WTC11 (cell line): ENCODE measurements around the gene CCNG2. TPM values are rescaled to one million over a fixed set of nuclear protein-coding genes. Genes with fewer than 3 reads are reported as not detected.

Experiments used
- ATAC-seq: fragments of 200-7000 bp; cut with Tn5 transposase; 2 replicates; pipeline ENCODE4 v1.10.0; 2021; ENCODE audit warnings: mild to moderate bottlenecking, moderate library complexity
- CTCF ChIA-PET: fragments of 300-600 bp; sonication (Branson Sonifier 250); formaldehyde crosslinking; loops from one replicate; lab custom pipeline; 2021; ENCODE audit warnings: antibody characterized with exemption; lab: Charles Lee
- POLR2A ChIA-PET: fragments of 350-600 bp; sonication (Branson Sonifier 250); formaldehyde crosslinking; loops from one replicate; lab custom pipeline; 2021; ENCODE audit warnings: antibody characterized with exemption; lab: Charles Lee
- DNase-seq: peaks from one replicate; pipeline ENCODE4 v3.0.0; 2021; ENCODE audit warnings: low spot score
- H3K27ac Mint-ChIP-seq: 2 replicates; pipeline ENCODE4 v1.8.0; 2021; ENCODE audit warnings: mixed read lengths
- H3K27me3 Mint-ChIP-seq: 2 replicates; pipeline ENCODE4 v1.8.0; 2021; ENCODE audit warnings: low read depth, mild to moderate bottlenecking, moderate library complexity, mixed read lengths
- H3K36me3 Mint-ChIP-seq: 2 replicates; pipeline ENCODE4 v1.8.0; 2021; ENCODE audit warnings: mixed read lengths
- H3K4me1 Mint-ChIP-seq: 2 replicates; pipeline ENCODE4 v1.8.0; 2022; ENCODE audit warnings: mixed read lengths
- H3K4me3 Mint-ChIP-seq: 2 replicates; pipeline ENCODE4 v1.8.0; 2021; ENCODE audit warnings: mild to moderate bottlenecking, moderate library complexity, mixed read lengths
- H3K9me3 Mint-ChIP-seq: 2 replicates; pipeline ENCODE4 v1.8.0; 2021; ENCODE audit warnings: mixed read lengths
- FOXK1 ChIP-seq: sonication (generic); formaldehyde crosslinking; IDR thresholded peaks from 2 replicates; pipeline ENCODE4 v1.8.0; 2022; ENCODE audit warnings: mild to moderate bottlenecking, moderate library complexity, missing genetic modification reagents
- JUN ChIP-seq: sonication (generic); formaldehyde crosslinking; IDR thresholded peaks from 2 replicates; pipeline ENCODE4 v1.8.0; 2023; ENCODE audit warnings: mild to moderate bottlenecking, missing genetic modification reagents
- NR1H2 ChIP-seq: sonication (generic); formaldehyde crosslinking; IDR thresholded peaks from 2 replicates; pipeline ENCODE4 v1.9.0; 2021; ENCODE audit warnings: mild to moderate bottlenecking, moderate library complexity, missing genetic modification reagents
- NR3C1 ChIP-seq: sonication (generic); formaldehyde crosslinking; conservative IDR thresholded peaks from 2 replicates; pipeline ENCODE4 v1.8.1; 2023; ENCODE audit warnings: low read depth, mild to moderate bottlenecking, missing genetic modification reagents
- OVOL2 ChIP-seq: fragments of 250-450 bp; sonication (Bioruptor Pico); IDR thresholded peaks from 2 replicates; pipeline ENCODE4 v1.9.0; 2021; ENCODE audit warnings: mild to moderate bottlenecking, borderline replicate concordance
- SOX15 ChIP-seq: fragments of 250-450 bp; sonication (Bioruptor Pico); IDR thresholded peaks from 2 replicates; pipeline ENCODE4 v1.9.0; 2021; ENCODE audit warnings: mild to moderate bottlenecking
- SP1 ChIP-seq: sonication (generic); formaldehyde crosslinking; conservative IDR thresholded peaks from 2 replicates; pipeline ENCODE4 v1.8.1; 2022; ENCODE audit warnings: missing genetic modification reagents
- TCF7 ChIP-seq: sonication (generic); formaldehyde crosslinking; IDR thresholded peaks from 2 replicates; pipeline ENCODE4 v1.8.0; 2022; ENCODE audit warnings: mild to moderate bottlenecking, low read depth, missing genetic modification reagents, moderate library complexity
- TP53 ChIP-seq: sonication (generic); formaldehyde crosslinking; IDR thresholded peaks from 2 replicates; pipeline ENCODE4 v1.8.1; 2023; ENCODE audit warnings: mild to moderate bottlenecking, missing genetic modification reagents
- ZNF138 ChIP-seq: sonication (generic); formaldehyde crosslinking; conservative IDR thresholded peaks from 2 replicates; pipeline ENCODE4 v1.8.1; 2022; ENCODE audit warnings: mild to moderate bottlenecking, moderate library complexity, missing genetic modification reagents
- ZNF317 ChIP-seq: sonication (generic); formaldehyde crosslinking; IDR thresholded peaks from 2 replicates; pipeline ENCODE4 v1.8.1; 2023; ENCODE audit warnings: low read depth, mild to moderate bottlenecking, moderate library complexity, missing genetic modification reagents, borderline replicate concordance
- ZNF396 ChIP-seq: fragments of 250-450 bp; sonication (Bioruptor Pico); IDR thresholded peaks from 2 replicates; pipeline ENCODE4 v1.8.0; 2021; ENCODE audit warnings: mild to moderate bottlenecking, moderate library complexity, borderline replicate concordance
- total RNA-seq: library from RNA; stranded (reverse); gene quantifications from 3 replicates; pipeline ENCODE4 v1.2.3, GENCODE V29; 2021
- TF ChIP-seq, protein P1 (sequence below): sonication (generic); formaldehyde crosslinking; IDR thresholded peaks from 2 replicates; pipeline ENCODE4 v1.8.1; 2022; ENCODE audit warnings: mild to moderate bottlenecking, moderate library complexity, missing genetic modification reagents
- TF ChIP-seq, protein P2 (sequence below): sonication (generic); formaldehyde crosslinking; IDR thresholded peaks from 2 replicates; pipeline ENCODE4 v1.8.0; 2022; ENCODE audit warnings: mild to moderate bottlenecking, missing genetic modification reagents
- TF ChIP-seq, protein P3 (sequence below): sonication (generic); formaldehyde crosslinking; IDR thresholded peaks from 2 replicates; pipeline ENCODE4 v1.8.1; 2022; ENCODE audit warnings: missing genetic modification reagents, borderline replicate concordance
- TF ChIP-seq, protein P4 (sequence below): fragments of 250-450 bp; sonication (Bioruptor Pico); IDR thresholded peaks from 2 replicates; pipeline ENCODE4 v1.9.0; 2021; ENCODE audit warnings: moderate library complexity, mild to moderate bottlenecking, inconsistent platforms, borderline replicate concordance
- TF ChIP-seq, protein P5 (sequence below): fragments of 250-450 bp; sonication (Bioruptor Pico); IDR thresholded peaks from 2 replicates; pipeline ENCODE4 v1.8.0; 2021; ENCODE audit warnings: mild to moderate bottlenecking
- TF ChIP-seq, protein P6 (sequence below): sonication (generic); formaldehyde crosslinking; IDR thresholded peaks from 2 replicates; pipeline ENCODE4 v1.8.1; 2022; ENCODE audit warnings: mild to moderate bottlenecking, missing genetic modification reagents, moderate library complexity, borderline replicate concordance
- TF ChIP-seq, protein P7 (sequence below): sonication (generic); formaldehyde crosslinking; IDR thresholded peaks from 2 replicates; pipeline ENCODE4 v1.8.0; 2022; ENCODE audit warnings: mild to moderate bottlenecking, missing genetic modification reagents
- TF ChIP-seq, protein P8 (sequence below): fragments of 250-450 bp; sonication (Bioruptor Pico); IDR thresholded peaks from 2 replicates; pipeline ENCODE4 v1.9.0; 2021; ENCODE audit warnings: mild to moderate bottlenecking

CCNG2 gene
- total RNA-seq, 1 experiment from 2014 or later: 18.9 TPM

DNA sequence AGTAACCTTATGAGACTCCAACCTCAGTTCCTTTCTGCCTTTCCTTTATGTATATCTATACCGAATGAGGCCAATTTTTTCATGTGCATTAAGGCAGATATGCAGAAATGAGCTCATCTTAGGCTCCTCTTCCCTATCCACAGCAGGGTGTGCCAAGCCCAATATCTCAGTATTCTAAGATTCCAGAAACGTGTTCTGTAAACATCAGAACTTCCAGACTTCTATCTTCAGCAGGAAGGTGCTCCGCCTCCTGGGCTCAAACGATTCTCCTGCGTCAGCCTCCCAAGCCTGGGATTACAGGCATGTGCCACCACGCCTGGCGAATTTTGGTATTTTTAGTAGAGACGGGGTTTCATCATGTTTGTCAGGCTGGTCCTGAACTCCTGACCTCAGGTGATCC, 31.0 kb upstream of the CCNG2 start:
- Mint-ChIP-seq H3K27ac (no peak overlapping the region), H3K27me3 (peaks cover 3% of the 10 kb centered on the region), H3K9me3 (peaks cover 16% of the 10 kb centered on the region), H3K4me3 (no peak overlapping the region), H3K36me3 (no peaks in the 10 kb centered on the region), H3K4me1 (peaks cover 38% of the 10 kb centered on the region)
- DNase-seq (no peak), ATAC-seq (no peak)
- no peak for TF ChIP-seq OVOL2
- TF ChIP-seq, protein P1, sequence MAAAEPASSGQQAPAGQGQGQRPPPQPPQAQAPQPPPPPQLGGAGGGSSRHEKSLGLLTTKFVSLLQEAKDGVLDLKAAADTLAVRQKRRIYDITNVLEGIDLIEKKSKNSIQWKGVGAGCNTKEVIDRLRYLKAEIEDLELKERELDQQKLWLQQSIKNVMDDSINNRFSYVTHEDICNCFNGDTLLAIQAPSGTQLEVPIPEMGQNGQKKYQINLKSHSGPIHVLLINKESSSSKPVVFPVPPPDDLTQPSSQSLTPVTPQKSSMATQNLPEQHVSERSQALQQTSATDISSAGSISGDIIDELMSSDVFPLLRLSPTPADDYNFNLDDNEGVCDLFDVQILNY: no peak
- TF ChIP-seq FOXK1 (CRISPR knock-in tag): no peak
- no peak for TF ChIP-seq SOX15 (CRISPR knock-in tag)
- no peak for TF ChIP-seq ZNF317
- TF ChIP-seq TP53 (CRISPR knock-in tag): no peak
- TF ChIP-seq JUN (CRISPR knock-in tag): no peak
- TF ChIP-seq, protein P2, sequence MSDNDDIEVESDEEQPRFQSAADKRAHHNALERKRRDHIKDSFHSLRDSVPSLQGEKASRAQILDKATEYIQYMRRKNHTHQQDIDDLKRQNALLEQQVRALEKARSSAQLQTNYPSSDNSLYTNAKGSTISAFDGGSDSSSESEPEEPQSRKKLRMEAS (CRISPR knock-in tag): no peak
- no peak for TF ChIP-seq SP1
- TF ChIP-seq ZNF138 (CRISPR knock-in tag): no peak
- TF ChIP-seq, protein P3, sequence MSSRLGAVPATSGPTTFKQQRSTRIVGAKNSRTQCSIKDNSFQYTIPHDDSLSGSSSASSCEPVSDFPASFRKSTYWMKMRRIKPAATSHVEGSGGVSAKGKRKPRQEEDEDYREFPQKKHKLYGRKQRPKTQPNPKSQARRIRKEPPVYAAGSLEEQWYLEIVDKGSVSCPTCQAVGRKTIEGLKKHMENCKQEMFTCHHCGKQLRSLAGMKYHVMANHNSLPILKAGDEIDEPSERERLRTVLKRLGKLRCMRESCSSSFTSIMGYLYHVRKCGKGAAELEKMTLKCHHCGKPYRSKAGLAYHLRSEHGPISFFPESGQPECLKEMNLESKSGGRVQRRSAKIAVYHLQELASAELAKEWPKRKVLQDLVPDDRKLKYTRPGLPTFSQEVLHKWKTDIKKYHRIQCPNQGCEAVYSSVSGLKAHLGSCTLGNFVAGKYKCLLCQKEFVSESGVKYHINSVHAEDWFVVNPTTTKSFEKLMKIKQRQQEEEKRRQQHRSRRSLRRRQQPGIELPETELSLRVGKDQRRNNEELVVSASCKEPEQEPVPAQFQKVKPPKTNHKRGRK: no peak
- no peak for TF ChIP-seq ZNF396
- TF ChIP-seq, protein P4, sequence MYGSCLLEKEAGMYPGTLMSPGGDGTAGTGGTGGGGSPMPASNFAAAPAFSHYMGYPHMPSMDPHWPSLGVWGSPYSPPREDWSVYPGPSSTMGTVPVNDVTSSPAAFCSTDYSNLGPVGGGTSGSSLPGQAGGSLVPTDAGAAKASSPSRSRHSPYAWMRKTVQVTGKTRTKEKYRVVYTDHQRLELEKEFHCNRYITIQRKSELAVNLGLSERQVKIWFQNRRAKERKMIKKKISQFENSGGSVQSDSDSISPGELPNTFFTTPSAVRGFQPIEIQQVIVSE (CRISPR knock-in tag): no peak
- TF ChIP-seq NR1H2: no peak
- TF ChIP-seq, protein P5, sequence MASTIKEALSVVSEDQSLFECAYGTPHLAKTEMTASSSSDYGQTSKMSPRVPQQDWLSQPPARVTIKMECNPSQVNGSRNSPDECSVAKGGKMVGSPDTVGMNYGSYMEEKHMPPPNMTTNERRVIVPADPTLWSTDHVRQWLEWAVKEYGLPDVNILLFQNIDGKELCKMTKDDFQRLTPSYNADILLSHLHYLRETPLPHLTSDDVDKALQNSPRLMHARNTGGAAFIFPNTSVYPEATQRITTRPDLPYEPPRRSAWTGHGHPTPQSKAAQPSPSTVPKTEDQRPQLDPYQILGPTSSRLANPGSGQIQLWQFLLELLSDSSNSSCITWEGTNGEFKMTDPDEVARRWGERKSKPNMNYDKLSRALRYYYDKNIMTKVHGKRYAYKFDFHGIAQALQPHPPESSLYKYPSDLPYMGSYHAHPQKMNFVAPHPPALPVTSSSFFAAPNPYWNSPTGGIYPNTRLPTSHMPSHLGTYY (CRISPR knock-in tag): no peak
- TF ChIP-seq, protein P6, sequence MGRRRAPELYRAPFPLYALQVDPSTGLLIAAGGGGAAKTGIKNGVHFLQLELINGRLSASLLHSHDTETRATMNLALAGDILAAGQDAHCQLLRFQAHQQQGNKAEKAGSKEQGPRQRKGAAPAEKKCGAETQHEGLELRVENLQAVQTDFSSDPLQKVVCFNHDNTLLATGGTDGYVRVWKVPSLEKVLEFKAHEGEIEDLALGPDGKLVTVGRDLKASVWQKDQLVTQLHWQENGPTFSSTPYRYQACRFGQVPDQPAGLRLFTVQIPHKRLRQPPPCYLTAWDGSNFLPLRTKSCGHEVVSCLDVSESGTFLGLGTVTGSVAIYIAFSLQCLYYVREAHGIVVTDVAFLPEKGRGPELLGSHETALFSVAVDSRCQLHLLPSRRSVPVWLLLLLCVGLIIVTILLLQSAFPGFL: no peak
- TF ChIP-seq, protein P7, sequence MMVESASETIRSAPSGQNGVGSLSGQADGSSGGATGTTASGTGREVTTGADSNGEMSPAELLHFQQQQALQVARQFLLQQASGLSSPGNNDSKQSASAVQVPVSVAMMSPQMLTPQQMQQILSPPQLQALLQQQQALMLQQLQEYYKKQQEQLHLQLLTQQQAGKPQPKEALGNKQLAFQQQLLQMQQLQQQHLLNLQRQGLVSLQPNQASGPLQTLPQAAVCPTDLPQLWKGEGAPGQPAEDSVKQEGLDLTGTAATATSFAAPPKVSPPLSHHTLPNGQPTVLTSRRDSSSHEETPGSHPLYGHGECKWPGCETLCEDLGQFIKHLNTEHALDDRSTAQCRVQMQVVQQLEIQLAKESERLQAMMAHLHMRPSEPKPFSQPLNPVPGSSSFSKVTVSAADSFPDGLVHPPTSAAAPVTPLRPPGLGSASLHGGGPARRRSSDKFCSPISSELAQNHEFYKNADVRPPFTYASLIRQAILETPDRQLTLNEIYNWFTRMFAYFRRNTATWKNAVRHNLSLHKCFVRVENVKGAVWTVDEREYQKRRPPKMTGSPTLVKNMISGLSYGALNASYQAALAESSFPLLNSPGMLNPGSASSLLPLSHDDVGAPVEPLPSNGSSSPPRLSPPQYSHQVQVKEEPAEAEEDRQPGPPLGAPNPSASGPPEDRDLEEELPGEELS (CRISPR knock-in tag): no peak
- no peak for TF ChIP-seq TCF7 (CRISPR knock-in tag)
- no peak for TF ChIP-seq NR3C1
- TF ChIP-seq, protein P8, sequence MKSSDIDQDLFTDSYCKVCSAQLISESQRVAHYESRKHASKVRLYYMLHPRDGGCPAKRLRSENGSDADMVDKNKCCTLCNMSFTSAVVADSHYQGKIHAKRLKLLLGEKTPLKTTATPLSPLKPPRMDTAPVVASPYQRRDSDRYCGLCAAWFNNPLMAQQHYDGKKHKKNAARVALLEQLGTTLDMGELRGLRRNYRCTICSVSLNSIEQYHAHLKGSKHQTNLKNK (CRISPR knock-in tag): no peak
- ChIA-PET CTCF (interaction anchor here (1.7 kb wide), 1 partner anchor 77 kb away, joined by 5 read pairs; no protein-coding TSS in a partner anchor), POLR2A (no interaction called here)
